GM12892 (cell line): ENCODE results near the gene GET4.

Experiments
- POLR2A ChIP-seq: IDR thresholded peaks from 2 replicates; pipeline ENCODE4 v1.6.1; 2011; ENCODE audit warnings: low read depth, low read length, control low read depth
- TAF1 ChIP-seq: IDR thresholded peaks from 2 replicates; pipeline ENCODE4 v1.6.1; 2011; ENCODE audit warnings: low read depth, mild to moderate bottlenecking, control low read depth, low read length, borderline replicate concordance

GRCh38 chr7:834277-834676, 42.1 kb upstream of the GET4 start:
- TF ChIP-seq POLR2A: no peak
- TF ChIP-seq TAF1: no peak
